GM19193 (cell line): ENCODE data around the gene APC.

Source experiments
- POLR2A ChIP-seq: IDR thresholded peaks from 4 replicates; pipeline ENCODE4 v1.6.1; 2011; ENCODE audit not compliant: insufficient read depth, insufficient read length; ENCODE audit errors: extremely low read depth

The APC gene

DNA sequence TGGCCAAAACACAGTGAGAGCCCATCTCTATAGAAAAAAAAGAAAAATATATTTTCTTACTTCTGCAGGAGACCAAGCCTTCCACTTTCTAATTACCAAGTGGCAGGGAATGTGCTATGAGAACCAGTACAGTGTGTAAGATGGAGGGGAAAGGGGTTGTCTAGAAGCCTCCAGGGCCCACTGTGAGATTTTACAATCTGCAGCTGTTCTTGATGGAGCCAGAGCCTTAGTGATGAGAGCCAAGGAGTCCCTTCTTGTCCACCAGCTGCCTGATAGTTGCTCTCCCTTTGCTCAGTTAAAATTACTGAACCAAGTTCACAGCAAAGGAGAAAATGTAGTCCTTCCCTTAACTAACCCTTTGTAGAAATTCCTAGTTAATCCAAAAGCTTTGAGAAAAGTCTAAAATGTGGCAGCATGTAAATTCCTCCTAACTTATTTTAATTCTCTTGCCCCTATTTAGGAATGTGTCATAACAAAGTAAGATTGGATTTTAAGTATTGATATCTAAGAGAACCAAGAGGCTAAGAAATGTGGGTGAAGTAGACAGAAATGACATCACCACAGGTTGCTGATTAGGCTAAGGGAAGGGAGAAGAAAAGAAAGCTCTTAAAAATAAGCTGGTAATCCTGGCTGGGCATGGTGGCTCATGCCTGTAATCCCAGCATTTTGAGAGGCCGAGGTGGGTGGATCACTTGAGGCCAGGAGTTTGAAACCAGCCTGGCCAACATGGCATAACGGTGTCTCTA, 142.7 kb downstream of the APC start:
- no peak for TF ChIP-seq POLR2A

DNA sequence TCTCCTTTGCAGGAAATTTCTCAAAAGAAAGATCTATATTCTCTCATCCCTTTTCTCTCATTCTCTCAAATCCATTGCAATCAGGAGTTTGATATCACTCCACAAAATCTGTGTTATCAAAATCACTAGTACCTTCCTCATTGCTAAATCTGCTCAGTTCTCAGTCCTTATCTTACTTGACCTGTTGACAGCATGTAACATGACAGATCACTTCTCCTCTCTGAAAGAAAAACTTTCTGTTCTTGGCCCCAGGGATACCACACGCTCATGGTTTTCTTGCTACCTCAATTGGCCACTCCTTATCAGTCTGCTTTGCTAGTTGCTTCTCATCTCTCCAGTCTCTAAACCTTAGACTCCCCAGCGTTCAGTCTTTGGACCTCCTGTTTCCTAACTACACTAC, 145.5 kb downstream of the APC start:
- no peak for TF ChIP-seq POLR2A

DNA sequence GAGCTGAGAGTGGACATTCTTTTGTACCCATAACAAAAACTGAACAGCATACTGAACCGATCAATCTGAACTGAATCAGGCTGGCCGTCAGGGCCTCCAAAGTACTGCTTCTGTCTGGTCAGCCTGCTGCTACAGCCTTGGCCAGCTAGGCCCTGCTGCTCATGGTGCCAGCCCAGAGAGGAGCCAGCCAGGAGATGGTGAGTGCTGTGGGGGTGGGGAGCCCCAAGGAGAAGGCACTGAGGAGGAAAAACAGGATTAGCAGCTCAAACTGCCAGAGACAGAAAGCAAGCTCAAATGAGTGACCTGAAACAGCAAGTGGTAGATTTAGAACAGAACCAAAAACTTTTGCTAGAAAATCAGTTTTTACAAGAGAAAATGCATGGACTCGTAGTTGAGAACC, 147.3 kb downstream of the APC start:
- no peak for TF ChIP-seq POLR2A

DNA sequence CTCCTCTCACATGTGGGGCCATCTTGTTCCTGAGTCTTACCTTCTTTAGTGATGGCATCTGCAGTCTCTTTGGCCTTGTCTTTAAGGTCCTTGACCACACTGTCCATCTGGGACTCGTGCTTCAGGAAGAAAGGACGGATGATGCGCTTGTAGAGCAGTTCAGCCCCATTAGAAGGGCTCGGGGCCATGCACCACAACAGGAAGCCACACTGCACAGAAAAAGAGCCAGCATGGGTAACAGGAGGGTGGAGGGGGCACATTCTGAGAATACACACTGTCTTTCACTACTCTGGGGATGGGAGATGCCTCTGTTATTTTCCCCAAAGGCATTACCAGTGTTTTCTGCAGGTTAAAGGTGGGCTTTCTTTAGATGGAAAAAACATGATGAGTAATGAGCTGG, 149.3 kb downstream of the APC start:
- TF ChIP-seq POLR2A = no peak

DNA sequence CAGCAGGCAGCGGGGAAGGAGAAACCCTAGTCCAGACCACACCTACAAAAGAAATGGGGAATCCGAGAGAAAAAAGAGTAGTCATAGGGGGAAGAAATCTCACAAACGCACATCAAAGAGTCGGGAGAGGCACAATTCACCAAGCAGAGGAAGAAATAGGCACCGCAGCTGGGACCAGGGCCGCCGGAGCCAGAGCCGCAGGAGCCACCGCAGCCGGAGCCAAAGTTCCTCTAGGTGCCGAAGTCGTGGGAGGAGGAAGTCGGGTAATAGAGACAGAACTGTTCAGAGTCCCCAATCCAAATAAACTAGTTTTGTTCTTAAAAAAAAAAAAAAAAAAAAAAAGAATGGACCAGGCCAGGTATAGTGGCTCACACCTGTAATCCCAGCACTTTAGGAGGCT, 155.1 kb downstream of the APC start:
- TF ChIP-seq POLR2A = no peak

DNA sequence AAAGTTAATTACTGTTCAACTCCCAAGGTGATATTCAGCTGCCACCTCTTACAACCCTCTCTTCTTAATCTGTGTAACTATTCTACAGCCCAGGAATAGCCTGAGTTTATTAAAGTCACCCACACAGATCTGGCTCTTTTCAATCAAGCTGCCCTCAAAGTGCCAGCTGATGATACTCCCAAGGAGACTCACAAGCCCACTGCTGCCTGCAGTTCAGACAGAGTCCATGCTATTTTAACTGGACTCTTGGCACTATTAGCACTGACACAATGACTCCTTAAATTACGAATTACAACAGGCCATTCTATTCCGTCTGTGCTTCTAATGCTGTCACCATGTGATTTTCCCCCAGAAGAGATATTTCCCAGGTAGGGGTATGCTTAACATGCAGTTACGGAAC, 158.0 kb downstream of the APC start:
- no peak for TF ChIP-seq POLR2A
